A549 (cell line): ENCODE results near the gene MAPK12.

ENCODE experiments used
- CEBPB ChIP-seq, 2 experiments: fragments of >200 bp in 1 of 2; sonication (Bioruptor Twin) in 1 of 2; formaldehyde crosslinking in 1 of 2; IDR thresholded peaks; 2 replicates each; pipeline ENCODE4 v1.6.1; 2012 to 2016
- ESRRA ChIP-seq: fragments of 150-350 bp; IDR thresholded peaks from 2 replicates; pipeline ENCODE4 v1.6.1; 2014; ENCODE audit warnings: mild to moderate bottlenecking, low read length, borderline replicate concordance
- HDAC2 ChIP-seq: fragments of 200-600 bp; sonication (generic); IDR thresholded peaks from 2 replicates; pipeline ENCODE4 v1.6.1; 2016
- JUNB ChIP-seq: fragments of >200 bp; sonication (Bioruptor Twin); formaldehyde crosslinking; IDR thresholded peaks from 2 replicates; pipeline ENCODE4 v1.6.1; 2016
- KDM5A ChIP-seq: fragments of 200-600 bp; sonication (generic); IDR thresholded peaks from 2 replicates; pipeline ENCODE4 v1.6.1; 2016; ENCODE audit warnings: antibody characterized with exemption, mild to moderate bottlenecking
- POLR2A ChIP-seq: IDR thresholded peaks from 2 replicates; pipeline ENCODE4 v1.6.1; 2012; ENCODE audit warnings: mild to moderate bottlenecking, low read length
- TF ChIP-seq, protein P1 (sequence below): fragments of >200 bp; sonication (Bioruptor Twin); formaldehyde crosslinking; IDR thresholded peaks from 3 replicates; pipeline ENCODE4 v1.5.1; 2016
- TF ChIP-seq, protein P2 (sequence below): IDR thresholded peaks from 2 replicates; pipeline ENCODE4 v1.6.1; 2012
- TF ChIP-seq, protein P3 (sequence below): IDR thresholded peaks from 2 replicates; pipeline ENCODE4 v1.6.1; 2012
- TF ChIP-seq, protein P4 (sequence below): IDR thresholded peaks from 2 replicates; pipeline ENCODE4 v1.6.1; 2012; ENCODE audit warnings: low read depth, borderline replicate concordance

DNA sequence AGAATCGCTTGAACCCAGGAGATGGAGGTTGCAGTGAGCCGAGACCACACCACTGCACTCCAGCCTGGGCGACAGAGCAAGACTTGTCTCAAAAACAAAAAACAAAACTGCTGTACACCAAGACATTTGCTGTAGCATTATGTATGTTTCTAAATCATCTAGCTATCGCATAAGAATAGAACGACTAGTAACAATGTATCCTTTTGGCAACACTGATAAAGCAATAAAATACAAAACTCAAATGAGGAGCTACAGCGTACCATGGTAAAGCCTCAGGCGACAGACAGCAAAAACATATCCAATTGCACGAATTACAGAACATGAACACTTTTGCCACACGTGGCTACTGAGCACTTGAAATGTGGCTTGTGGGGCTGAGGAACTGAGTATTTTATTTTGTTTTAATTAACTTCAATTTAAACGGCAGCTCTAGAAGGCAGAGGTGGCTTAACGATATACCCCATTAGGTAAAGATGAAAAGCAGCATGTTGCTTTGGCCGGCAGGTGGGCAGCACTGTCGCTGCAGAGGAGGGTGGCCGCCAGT is 19.0 kb downstream of the MAPK12 start:
- TF ChIP-seq JUNB (no peak), POLR2A (no peak), CEBPB (IDR thresholded peaks at IDR 0.05) (no peak), HDAC2 (no peak), ESRRA (no peak), KDM5A (no peak)
- TF ChIP-seq, protein P1, sequence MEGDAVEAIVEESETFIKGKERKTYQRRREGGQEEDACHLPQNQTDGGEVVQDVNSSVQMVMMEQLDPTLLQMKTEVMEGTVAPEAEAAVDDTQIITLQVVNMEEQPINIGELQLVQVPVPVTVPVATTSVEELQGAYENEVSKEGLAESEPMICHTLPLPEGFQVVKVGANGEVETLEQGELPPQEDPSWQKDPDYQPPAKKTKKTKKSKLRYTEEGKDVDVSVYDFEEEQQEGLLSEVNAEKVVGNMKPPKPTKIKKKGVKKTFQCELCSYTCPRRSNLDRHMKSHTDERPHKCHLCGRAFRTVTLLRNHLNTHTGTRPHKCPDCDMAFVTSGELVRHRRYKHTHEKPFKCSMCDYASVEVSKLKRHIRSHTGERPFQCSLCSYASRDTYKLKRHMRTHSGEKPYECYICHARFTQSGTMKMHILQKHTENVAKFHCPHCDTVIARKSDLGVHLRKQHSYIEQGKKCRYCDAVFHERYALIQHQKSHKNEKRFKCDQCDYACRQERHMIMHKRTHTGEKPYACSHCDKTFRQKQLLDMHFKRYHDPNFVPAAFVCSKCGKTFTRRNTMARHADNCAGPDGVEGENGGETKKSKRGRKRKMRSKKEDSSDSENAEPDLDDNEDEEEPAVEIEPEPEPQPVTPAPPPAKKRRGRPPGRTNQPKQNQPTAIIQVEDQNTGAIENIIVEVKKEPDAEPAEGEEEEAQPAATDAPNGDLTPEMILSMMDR, result no peak
- TF ChIP-seq, protein P2, sequence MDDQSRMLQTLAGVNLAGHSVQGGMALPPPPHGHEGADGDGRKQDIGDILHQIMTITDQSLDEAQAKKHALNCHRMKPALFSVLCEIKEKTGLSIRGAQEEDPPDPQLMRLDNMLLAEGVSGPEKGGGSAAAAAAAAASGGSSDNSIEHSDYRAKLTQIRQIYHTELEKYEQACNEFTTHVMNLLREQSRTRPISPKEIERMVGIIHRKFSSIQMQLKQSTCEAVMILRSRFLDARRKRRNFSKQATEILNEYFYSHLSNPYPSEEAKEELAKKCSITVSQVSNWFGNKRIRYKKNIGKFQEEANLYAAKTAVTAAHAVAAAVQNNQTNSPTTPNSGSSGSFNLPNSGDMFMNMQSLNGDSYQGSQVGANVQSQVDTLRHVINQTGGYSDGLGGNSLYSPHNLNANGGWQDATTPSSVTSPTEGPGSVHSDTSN, result no peak
- TF ChIP-seq, protein P3, sequence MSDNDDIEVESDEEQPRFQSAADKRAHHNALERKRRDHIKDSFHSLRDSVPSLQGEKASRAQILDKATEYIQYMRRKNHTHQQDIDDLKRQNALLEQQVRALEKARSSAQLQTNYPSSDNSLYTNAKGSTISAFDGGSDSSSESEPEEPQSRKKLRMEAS, result no peak
- TF ChIP-seq, protein P4, sequence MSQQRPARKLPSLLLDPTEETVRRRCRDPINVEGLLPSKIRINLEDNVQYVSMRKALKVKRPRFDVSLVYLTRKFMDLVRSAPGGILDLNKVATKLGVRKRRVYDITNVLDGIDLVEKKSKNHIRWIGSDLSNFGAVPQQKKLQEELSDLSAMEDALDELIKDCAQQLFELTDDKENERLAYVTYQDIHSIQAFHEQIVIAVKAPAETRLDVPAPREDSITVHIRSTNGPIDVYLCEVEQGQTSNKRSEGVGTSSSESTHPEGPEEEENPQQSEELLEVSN, result no peak
